Stimulated activated CD4-positive, alpha-beta T cell treated with anti-CD3 and anti-CD28 coated beads, Interleukin-4, amount 100 ng/mL, for 1 hour (primary cell): ENCODE results near the gene MMP23B.
"Not testable (repeated sequence)": the region's sequence is repeated elsewhere in the genome, so short reads cannot be mapped to it uniquely, and the experiment has no call there.

Source experiments
- DNase-seq: peaks from one replicate; pipeline ENCODE4 v3.0.0-alpha.2; 2020

MMP23B gene

GRCh38 chr1:1636621-1637478 is 4.9 kb downstream of the MMP23B start:
- not testable (repeated sequence) for DNase-seq

- DNase-seq = not testable (repeated sequence)
Measured at GRCh38 chr1:1637479-1637875, 5.5 kb downstream of the MMP23B start.

GRCh38 chr1:1638528-1638927 is 6.6 kb downstream of the MMP23B start:
- DNase-seq = not testable (repeated sequence)

GRCh38 chr1:1639368-1639767 is 7.4 kb downstream of the MMP23B start:
- DNase-seq = not testable (repeated sequence)

- DNase-seq = not testable (repeated sequence)
Measured at GRCh38 chr1:1640081-1640480, 8.1 kb downstream of the MMP23B start.

GRCh38 chr1:1640711-1641461 is 8.9 kb downstream of the MMP23B start:
- not testable (repeated sequence) for DNase-seq

GRCh38 chr1:1646326-1646725 is 14.4 kb downstream of the MMP23B start:
- DNase-seq = not testable (repeated sequence)

GRCh38 chr1:1647567-1648241 is 15.7 kb downstream of the MMP23B start:
- not testable (repeated sequence) for DNase-seq

- not testable (repeated sequence) for DNase-seq
Measured at GRCh38 chr1:1648265-1648664, 16.3 kb downstream of the MMP23B start.

- DNase-seq = peak; percentile 99
Measured at GRCh38 chr1:1658583-1659549, 26.9 kb downstream of the MMP23B start, which contains the start of gene CDK11B. Gene CDK11B (minus strand): TSS chr1:1659004. CDS start chr1:1657485, 1,519 bp downstream.

- not testable (repeated sequence) for DNase-seq
Measured at GRCh38 chr1:1662392-1662791, 30.4 kb downstream of the MMP23B start.

- not testable (repeated sequence) for DNase-seq
Measured at GRCh38 chr1:1662830-1663560, 31.0 kb downstream of the MMP23B start.

- DNase-seq = not testable (repeated sequence)
Measured at GRCh38 chr1:1664318-1664717, 32.3 kb downstream of the MMP23B start.

- DNase-seq = no peak
Measured at GRCh38 chr1:1664941-1665814, 33.2 kb downstream of the MMP23B start.

GRCh38 chr1:1665815-1666251 is 33.9 kb downstream of the MMP23B start:
- DNase-seq = peak; percentile 41

- no peak for DNase-seq
Measured at GRCh38 chr1:1666526-1666925, 34.6 kb downstream of the MMP23B start.

GRCh38 chr1:1669468-1670440 is 37.8 kb downstream of the MMP23B start:
- DNase-seq = no peak

- DNase-seq = no peak
Measured at GRCh38 chr1:1670866-1671265, 38.9 kb downstream of the MMP23B start.
